ENCODE results near the gene ASCC3.

GRCh38 chr6:100554228-100554627 is 326.9 kb downstream of the ASCC3 start:
- no peak for TF ChIP-seq POLR2A (IDR thresholded peaks at IDR 0.05; ENCODE audit: low read length)
- no peak for TF ChIP-seq GATA1 (IDR thresholded peaks at IDR 0.05; ENCODE audit: low read depth, low read length)

Data from erythroblast (primary cell).